Adrenal gland (tissue), 5 donors: ENCODE measurements around the gene NBAS.

Experiments used
- CTCF ChIP-seq, 6 experiments: fragments of 450-650 bp in 4 of 6; fragments of 200-600 bp in 2 of 6; sonication (generic) in 1 of 6; IDR thresholded peaks; 1 replicate in 5 of 6; 2 replicates in 1 of 6; pipeline versions ENCODE4 v1.5.1 to v1.8.0; 2016 to 2021; ENCODE audit warnings: antibody characterized with exemption in 6 of 6, mild to moderate bottlenecking in 2 of 6, moderate library complexity in 1 of 6
- POLR2A ChIP-seq, 2 donors: fragments of 450-650 bp; IDR thresholded peaks; one replicate each; pipeline ENCODE4 v1.6.1; 2017; ENCODE audit warnings: antibody characterized with exemption in 2 of 2, mild to moderate bottlenecking in 2 of 2, moderate library complexity in 1 of 2
- donor health status: DM: no; HTN: no; CAD: no.

- TF ChIP-seq CTCF (IDR thresholded peaks at IDR 0.05), result no peak
- TF ChIP-seq POLR2A (IDR thresholded peaks at IDR 0.05), result no peak
Observed at GRCh38 chr2:15593327-15593705, 32.2 kb upstream of the NBAS start.
